Right lobe of liver (tissue), 6 donors: ENCODE measurements around the gene SH3PXD2A. TPM values are rescaled to one million over a fixed set of nuclear protein-coding genes. Genes with fewer than 3 reads are reported as not detected.
A peak's percentile ranks its signal among the peaks of the same experiment; 100 is the strongest.

ENCODE experiments used
- ATAC-seq, 4 donors: fragments of 200-7000 bp; cut with Tn5 transposase; one replicate each; pipeline ENCODE4 v1.9.1; 2020; ENCODE audit warnings: mild to moderate bottlenecking in 4 of 4, moderate library complexity in 4 of 4
- DNase-seq, 3 donors: peaks; one replicate each; pipeline ENCODE4 v3.0.0-alpha.2; 2020
- H3K27ac ChIP-seq, 3 donors: fragments of 200-600 bp; one replicate each; pipeline ENCODE4 v1.8.0; 2022
- H3K27me3 ChIP-seq, 2 donors: fragments of 200-600 bp; one replicate each; pipeline ENCODE4 v1.8.0; 2022
- H3K36me3 ChIP-seq, 4 donors: fragments of 200-600 bp; sonication (generic) in 1 of 4; one replicate each; pipeline versions ENCODE4 v1.5.1 to v1.8.0; 2017 to 2022; ENCODE audit warnings: control low read depth in 1 of 4
- H3K4me1 ChIP-seq, 4 donors: fragments of 200-600 bp; sonication (generic) in 1 of 4; one replicate each; pipeline versions ENCODE4 v1.5.1 to v1.8.0; 2017 to 2022; ENCODE audit warnings: control low read depth in 1 of 4
- H3K4me3 ChIP-seq, 3 donors: fragments of 200-600 bp; one replicate each; pipeline ENCODE4 v1.8.0; 2022
- H3K9me3 ChIP-seq, 4 donors: fragments of 200-600 bp; sonication (generic) in 1 of 4; one replicate each; pipeline versions ENCODE4 v1.5.1 to v1.8.0; 2017 to 2022; ENCODE audit warnings: control low read depth in 1 of 4
- CTCF ChIP-seq, 4 donors: fragments of 200-600 bp in 3 of 4; fragments of 450-650 bp in 1 of 4; IDR thresholded peaks; one replicate each; pipeline versions ENCODE4 v1.5.1 to v1.8.0; 2016 to 2022; ENCODE audit warnings: antibody characterized with exemption in 4 of 4, mild to moderate bottlenecking in 2 of 4
- POLR2A ChIP-seq: fragments of 450-650 bp; IDR thresholded peaks from one replicate; pipeline ENCODE4 v1.6.1; 2017; ENCODE audit warnings: antibody characterized with exemption, mild to moderate bottlenecking
- WGBS: methylation state at CpG from one replicate; pipeline ENCODE4 v1.1.6; 2018; ENCODE audit warnings: low coverage, low lambda C conversion rate; ENCODE audit not compliant: insufficient coverage; ENCODE audit errors: missing lambda C conversion rate; 5-methylcytosine and 5-hydroxymethylcytosine counted together
- intact Hi-C, 2 donors: fragments of 100-400 bp; cut with DNase I; formaldehyde crosslinking; loops; one replicate each; pipeline versions ENCODE4 v1.11.2 to v1.14.1; 2022
- total RNA-seq, 6 experiments: library from RNA; depleted of rRNA in 2 of 6; stranded (reverse); fragments of >200 nt in 2 of 6; fragmentation: NEBNext Ultra II Directional in 3 of 6; extraction: Animal tissue kit (Norgen Biotek cat#: 25700) in 3 of 6; gene quantifications; one replicate each; pipeline versions ENCODE4 v1.1.0 to v1.2.4, GENCODE V29; 2016 to 2023
- donor health status: DM: no; HTN: yes; CAD: no.
- donor health status: DM: no; HTN: no; CAD: no.
- donor health status: DM: no; HTN: no; CAD: no.
- donor health status: DM: no; HTN: yes; CAD: no.
- donor health status: DM: no; HTN: yes; CAD: no.

The SH3PXD2A gene
- total RNA-seq, 6 experiments from 2014 or later, result 3.0 to 38.3 (median 10.0) TPM

GRCh38 chr10:103841519-103841918, 13.9 kb downstream of the SH3PXD2A start:
- Histone ChIP-seq H3K27me3 (no peaks in the 10 kb centered on the region), H3K36me3 (no peaks in the 10 kb centered on the region), H3K9me3 (no peaks in the 10 kb centered on the region), H3K27ac (no peak overlapping the region), H3K4me3 (no peak overlapping the region), H3K4me1 (no peaks in the 10 kb centered on the region)
- ATAC-seq (no peak), DNase-seq (no peak)
- intact Hi-C loops, result no loop called here
- 82% methylated on average over 7 of the region's 7 CpGs for WGBS
- TF ChIP-seq POLR2A, result no peak
- no peak for TF ChIP-seq CTCF (IDR thresholded peaks at IDR 0.05)

GRCh38 chr10:103840740-103841070, 14.7 kb downstream of the SH3PXD2A start:
- Histone ChIP-seq H3K9me3 (no peaks in the 10 kb centered on the region), H3K27ac (no peak overlapping the region), H3K27me3 (no peaks in the 10 kb centered on the region), H3K4me3 (no peak overlapping the region), H3K36me3 (no peaks in the 10 kb centered on the region), H3K4me1 (peaks cover 0 to 3% (median under 1%) of the 10 kb centered on the region in 4 donors)
- DNase-seq, result no peak
- TF ChIP-seq POLR2A, result no peak
- TF ChIP-seq CTCF (IDR thresholded peaks at IDR 0.05), result no peak
- ATAC-seq, result no peak
- 70% methylated on average over 4 of the region's 4 CpGs for WGBS
- intact Hi-C loops, result no loop called here

GRCh38 chr10:103839872-103840739, 15.3 kb downstream of the SH3PXD2A start:
- TF ChIP-seq POLR2A (no peak), CTCF (IDR thresholded peaks at IDR 0.05) (no peak)
- H3K9me3 ChIP-seq, result no peaks in the 10 kb centered on the region
- intact Hi-C loops, result no loop called here
- H3K27me3 ChIP-seq, result no peaks in the 10 kb centered on the region
- no peak overlapping the region for H3K27ac ChIP-seq
- no peaks in the 10 kb centered on the region for H3K36me3 ChIP-seq
- ATAC-seq (peak in 1 of 4 donors; percentile 7), DNase-seq (no peak)
- WGBS, result 64% methylated on average over 14 of the region's 18 CpGs
- H3K4me1 ChIP-seq, result peaks cover 0 to 8% (median 4%) of the 10 kb centered on the region in 4 donors
- no peak overlapping the region for H3K4me3 ChIP-seq

- peaks cover 0 to 14% (median 8%) of the 10 kb centered on the region in 4 donors for H3K4me1 ChIP-seq
- TF ChIP-seq POLR2A (no peak), CTCF (IDR thresholded peaks at IDR 0.05) (no peak)
- intact Hi-C loops, result no loop called here
- no peak overlapping the region for H3K4me3 ChIP-seq
- DNase-seq (no peak), ATAC-seq (no peak)
- no peaks in the 10 kb centered on the region for H3K27me3 ChIP-seq
- 65% methylated on average over 4 of the region's 9 CpGs for WGBS
- no peak overlapping the region for H3K27ac ChIP-seq
- no peaks in the 10 kb centered on the region for H3K9me3 ChIP-seq
- no peaks in the 10 kb centered on the region for H3K36me3 ChIP-seq
Observed at GRCh38 chr10:103839519-103839871, 15.9 kb downstream of the SH3PXD2A start.
